H1 (cell line): ENCODE data around the gene PLA1A. TPM values are rescaled to one million over a fixed set of nuclear protein-coding genes. Genes with fewer than 3 reads are reported as not detected.

Experiments used
- CTCF ChIA-PET: fragments of 300-600 bp; sonication (Branson Sonifier 250); formaldehyde crosslinking; loops from one replicate; lab custom pipeline; 2021; ENCODE audit not compliant: partially characterized antibody; lab: Charles Lee
- POLR2A ChIA-PET: fragments of 300-600 bp; sonication (Branson Sonifier 250); formaldehyde crosslinking; loops from one replicate; lab custom pipeline; 2021; ENCODE audit warnings: inconsistent platforms; ENCODE audit not compliant: partially characterized antibody; lab: Charles Lee
- DNase-seq, 2 experiments: peaks; one replicate each; pipeline versions ENCODE4 v3.0.0 to v3.0.0-alpha.2; 2010 to 2022; ENCODE audit warnings: low spot score in 2 of 2, low read depth in 1 of 2, mixed read lengths in 1 of 2
- FAIRE-seq: peaks from 2 replicates; lab custom pipeline; 2011; peaks lifted over from hg19 to GRCh38; lab: Jason Lieb, UNC
- H2AFZ ChIP-seq: 2 replicates; pipeline ENCODE4 v1.8.1; 2012; ENCODE audit warnings: low read length, inconsistent platforms
- H2AK5ac ChIP-seq: 2 replicates; pipeline ENCODE4 v1.6.1; 2013; ENCODE audit warnings: low read depth, low read length
- H2BK120ac ChIP-seq: replicated peaks from 2 replicates; pipeline ENCODE3; 2013; ENCODE audit warnings: low read depth, low read length, inconsistent platforms
- H2BK12ac ChIP-seq: 2 replicates; pipeline ENCODE4 v1.6.1; 2013; ENCODE audit warnings: low read depth, low read length
- H2BK15ac ChIP-seq: 2 replicates; pipeline ENCODE4 v1.6.1; 2013; ENCODE audit warnings: low read length
- H2BK20ac ChIP-seq: 2 replicates; pipeline ENCODE4 v1.6.1; 2013; ENCODE audit warnings: low read length
- H2BK5ac ChIP-seq: 2 replicates; pipeline ENCODE4 v1.6.1; 2013; ENCODE audit warnings: low read depth, low read length
- H3K14ac ChIP-seq: 2 replicates; pipeline ENCODE4 v1.6.1; 2013; ENCODE audit warnings: inconsistent platforms; ENCODE audit not compliant: insufficient read length
- H3K18ac ChIP-seq: 2 replicates; pipeline ENCODE4 v1.6.1; 2013; ENCODE audit warnings: low read length; ENCODE audit errors: extremely low read depth
- H3K23ac ChIP-seq: 2 replicates; pipeline ENCODE4 v1.6.1; 2013; ENCODE audit warnings: inconsistent platforms; ENCODE audit not compliant: insufficient read length
- H3K23me2 ChIP-seq: 2 replicates; pipeline ENCODE4 v1.6.1; 2013; ENCODE audit warnings: low read depth, low read length
- H3K27ac ChIP-seq: 2 replicates; pipeline ENCODE4 v1.6.1; 2011; ENCODE audit warnings: low read depth, low read length, inconsistent platforms
- H3K27me3 ChIP-seq, 4 experiments: replicated peaks in 1 of 4; 1 replicate in 1 of 4; 2 replicates in 3 of 4; pipeline versions ENCODE4 v1.6.1 to v1.8.1; 2011 to 2013; ENCODE audit warnings: low read length in 3 of 4, mild to moderate bottlenecking in 3 of 4, inconsistent platforms in 2 of 4, mixed read lengths in 2 of 4, moderate library complexity in 1 of 4; ENCODE audit not compliant: control insufficient read depth in 3 of 4, insufficient read depth in 3 of 4; ENCODE audit errors: extremely low read depth in 1 of 4
- H3K36me3 ChIP-seq, 4 experiments: 2 replicates each; pipeline versions ENCODE4 v1.6.1 to v1.8.1; 2011 to 2013; ENCODE audit warnings: mild to moderate bottlenecking in 4 of 4, low read length in 3 of 4, moderate library complexity in 2 of 4, control low read depth in 1 of 4, inconsistent platforms in 1 of 4; ENCODE audit not compliant: insufficient read depth in 4 of 4, control insufficient read depth in 2 of 4
- H3K4ac ChIP-seq: replicated peaks from 2 replicates; pipeline ENCODE3; 2013; ENCODE audit warnings: low read length, low read depth, mixed read lengths, inconsistent platforms; ENCODE audit not compliant: insufficient read length
- H3K4me1 ChIP-seq, 4 experiments: replicated peaks in 1 of 4; 1 replicate in 1 of 4; 2 replicates in 3 of 4; pipeline versions ENCODE4 v1.6.1 to v1.8.1; 2011 to 2013; ENCODE audit warnings: low read length in 3 of 4, inconsistent platforms in 2 of 4, mixed read lengths in 1 of 4; ENCODE audit not compliant: insufficient read depth in 4 of 4, control insufficient read depth in 3 of 4
- H3K4me2 ChIP-seq, 2 experiments: 2 replicates each; pipeline versions ENCODE4 v1.6.1 to v1.8.1; 2011 to 2013; ENCODE audit warnings: low read depth in 2 of 2, low read length in 2 of 2, control low read depth in 1 of 2, inconsistent platforms in 1 of 2, mild to moderate bottlenecking in 1 of 2; ENCODE audit not compliant: insufficient read depth in 1 of 2
- H3K4me3 ChIP-seq, 4 experiments: fragments of 200-600, 300-600 bp in 1 of 4; sonication (generic), shearing (Covaris generic), sonication (Bioruptor Twin) in 1 of 4; 2 replicates each; pipeline versions ENCODE4 v1.5.1 to v1.8.1; 2011 to 2016; ENCODE audit warnings: low read length in 4 of 4, low read depth in 3 of 4, control low read depth in 2 of 4, inconsistent platforms in 2 of 4, mild to moderate bottlenecking in 2 of 4, mixed read lengths in 1 of 4, moderate library complexity in 1 of 4; ENCODE audit not compliant: insufficient read depth in 2 of 4; ENCODE audit errors: extremely low read depth in 1 of 4
- H3K56ac ChIP-seq: replicated peaks from 2 replicates; pipeline ENCODE3; 2013; ENCODE audit warnings: low read depth, mild to moderate bottlenecking, mixed read lengths, low read length, inconsistent platforms; ENCODE audit not compliant: insufficient read length
- H3K79me1 ChIP-seq: 2 replicates; pipeline ENCODE4 v1.6.1; 2013; ENCODE audit warnings: low read depth, low read length, control low read depth
- H3K79me2 ChIP-seq, 2 experiments: 2 replicates each; pipeline versions ENCODE4 v1.6.1 to v1.8.1; 2012 to 2013; ENCODE audit warnings: low read length in 2 of 2, mild to moderate bottlenecking in 2 of 2, inconsistent platforms in 1 of 2; ENCODE audit not compliant: insufficient read depth in 2 of 2, control insufficient read depth in 1 of 2
- H3K9ac ChIP-seq, 4 experiments: replicated peaks in 1 of 4; 1 replicate in 1 of 4; 2 replicates in 3 of 4; pipeline versions ENCODE4 v1.6.1 to v1.8.1; 2011 to 2013; ENCODE audit warnings: low read depth in 3 of 4, low read length in 3 of 4, control low read depth in 2 of 4, mild to moderate bottlenecking in 2 of 4, moderate library complexity in 2 of 4, inconsistent platforms in 1 of 4; ENCODE audit errors: extremely low read depth in 1 of 4
- H3K9me3 ChIP-seq, 2 experiments: 2 replicates each; pipeline versions ENCODE4 v1.6.1 to v1.8.1; 2012 to 2013; ENCODE audit warnings: mild to moderate bottlenecking in 2 of 2, moderate library complexity in 2 of 2, control low read depth in 1 of 2, inconsistent platforms in 1 of 2, low read depth in 1 of 2, low read length in 1 of 2, mixed read lengths in 1 of 2; ENCODE audit not compliant: insufficient read depth in 2 of 2
- H4K20me1 ChIP-seq, 2 experiments: replicated peaks in 1 of 2; 2 replicates each; pipeline versions ENCODE3 to v1.8.1; 2011 to 2013; ENCODE audit warnings: inconsistent platforms in 2 of 2, low read length in 2 of 2, mild to moderate bottlenecking in 1 of 2; ENCODE audit not compliant: insufficient read depth in 2 of 2, control insufficient read depth in 1 of 2
- H4K5ac ChIP-seq: 2 replicates; pipeline ENCODE4 v1.6.1; 2013; ENCODE audit warnings: low read length, low read depth, mixed read lengths, inconsistent platforms; ENCODE audit not compliant: insufficient read length
- H4K8ac ChIP-seq: 2 replicates; pipeline ENCODE4 v1.8.0; 2013; ENCODE audit warnings: mild to moderate bottlenecking, moderate library complexity, low read length, inconsistent platforms; ENCODE audit not compliant: insufficient read depth; ENCODE audit errors: extremely low read depth
- H4K91ac ChIP-seq: replicated peaks from 2 replicates; pipeline ENCODE3; 2013; ENCODE audit warnings: low read length, mixed read lengths, inconsistent platforms; ENCODE audit not compliant: insufficient read length
- BCL11A ChIP-seq, 2 experiments: IDR thresholded peaks; one replicate each; pipeline ENCODE4 v1.6.1; 2011; ENCODE audit warnings: low read depth in 2 of 2, low read length in 2 of 2, mild to moderate bottlenecking in 2 of 2
- BRCA1 ChIP-seq: IDR thresholded peaks from 2 replicates; pipeline ENCODE4 v1.6.1; 2012; ENCODE audit warnings: low read depth, low read length, improper control_type of control experiment
- CBX8 ChIP-seq: fragments of 300-800, 300-1000 bp; sonication (generic); IDR thresholded peaks from 2 replicates; pipeline ENCODE4 v1.7.1; 2016; ENCODE audit warnings: low read depth, low read length, borderline replicate concordance
- CEBPB ChIP-seq: IDR thresholded peaks from 2 replicates; pipeline ENCODE4 v1.6.1; 2012; ENCODE audit warnings: low read depth, low read length
- EGR1 ChIP-seq: IDR thresholded peaks from 2 replicates; pipeline ENCODE4 v1.6.1; 2011; ENCODE audit warnings: low read depth, low read length, borderline replicate concordance
- FOSL1 ChIP-seq: IDR thresholded peaks from 2 replicates; pipeline ENCODE4 v1.6.1; 2011; ENCODE audit warnings: mild to moderate bottlenecking, low read depth, low read length, moderate library complexity; ENCODE audit not compliant: insufficient read depth
- JUN ChIP-seq: IDR thresholded peaks from 2 replicates; pipeline ENCODE4 v1.6.1; 2011; ENCODE audit warnings: low read depth, mild to moderate bottlenecking, improper control_type of control experiment, low read length
- NRF1 ChIP-seq: IDR thresholded peaks from 2 replicates; pipeline ENCODE4 v1.6.1; 2011; ENCODE audit warnings: mild to moderate bottlenecking, low read depth, low read length, improper control_type of control experiment
- PHF8 ChIP-seq: fragments of 200-600 bp; sonication (generic); conservative IDR thresholded peaks from 2 replicates; pipeline ENCODE4 v1.7.1; 2012; ENCODE audit warnings: low read depth, mild to moderate bottlenecking, inconsistent platforms, low read length, moderate library complexity
- RAD21 ChIP-seq, 2 experiments: IDR thresholded peaks in 1 of 2; conservative IDR thresholded peaks in 1 of 2; 2 replicates each; pipeline ENCODE4 v1.6.1; 2011; ENCODE audit warnings: low read depth in 2 of 2, low read length in 2 of 2, improper control_type of control experiment in 1 of 2, inconsistent platforms in 1 of 2, mild to moderate bottlenecking in 1 of 2, moderate library complexity in 1 of 2
- SIRT6 ChIP-seq: IDR thresholded peaks from one replicate; pipeline ENCODE4 v1.7.1; 2012; ENCODE audit warnings: low read length, inconsistent platforms
- SP1 ChIP-seq: IDR thresholded peaks from 2 replicates; pipeline ENCODE4 v1.6.1; 2011; ENCODE audit warnings: low read depth, low read length
- SP2 ChIP-seq: IDR thresholded peaks from 2 replicates; pipeline ENCODE4 v1.6.1; 2012; ENCODE audit warnings: mild to moderate bottlenecking, low read length, inconsistent platforms
- SP4 ChIP-seq: IDR thresholded peaks from 2 replicates; pipeline ENCODE4 v1.6.1; 2012; ENCODE audit warnings: low read length, inconsistent platforms
- TAF7 ChIP-seq: optimal IDR thresholded peaks from 2 replicates; pipeline ENCODE3; 2011; ENCODE audit warnings: low read depth, mild to moderate bottlenecking, inconsistent platforms, low read length, moderate library complexity, borderline replicate concordance
- TBP ChIP-seq: IDR thresholded peaks from 2 replicates; pipeline ENCODE4 v1.6.1; 2011; ENCODE audit warnings: low read depth, low read length, improper control_type of control experiment
- WGBS, 2 experiments: shearing (Covaris generic) in 1 of 2; methylation state at CpG; one replicate each; pipeline versions ENCODE4 v1.1.6 to v1.1.7; 2013 to 2015; ENCODE audit warnings: low lambda C conversion rate in 2 of 2, mixed read lengths in 2 of 2, inconsistent platforms in 1 of 2, low coverage in 1 of 2, missing lambda C conversion rate in 1 of 2; ENCODE audit not compliant: insufficient replicate concordance in 2 of 2, insufficient coverage in 1 of 2, insufficient read length in 1 of 2; ENCODE audit errors: extremely low coverage in 1 of 2, missing lambda C conversion rate in 1 of 2; 5-methylcytosine and 5-hydroxymethylcytosine counted together
- polyA plus RNA-seq, 7 experiments: library from polyadenylated mRNA; depleted of rRNA in 3 of 7; stranded (reverse) in 5 of 7; unstranded in 2 of 7; fragments of >200 nt in 5 of 7; fragments of 200-250 nt in 2 of 7; gene quantifications; 1 replicate in 5 of 7; 2 replicates in 1 of 7; 4 replicates in 1 of 7; pipeline versions ENCODE4 v1.2.1 to v1.2.3, GENCODE V29; 2011 to 2013; ENCODE audit warnings: missing spikeins in 2 of 7, mixed read lengths in 2 of 7
- total RNA-seq: library from RNA; stranded (reverse); fragmentation: NEBNext Ultra II Directional; extraction: Animal tissue kit (Norgen Biotek cat#: 25700); gene quantifications from 2 replicates; pipeline ENCODE4 v1.2.1, GENCODE V29; 2021

Gene PLA1A
- total and polyA plus RNA-seq, 2 of the 8 experiments (the other 6 are each of a cell fraction or from before 2014, with no cell fraction given) = not detected

DNA sequence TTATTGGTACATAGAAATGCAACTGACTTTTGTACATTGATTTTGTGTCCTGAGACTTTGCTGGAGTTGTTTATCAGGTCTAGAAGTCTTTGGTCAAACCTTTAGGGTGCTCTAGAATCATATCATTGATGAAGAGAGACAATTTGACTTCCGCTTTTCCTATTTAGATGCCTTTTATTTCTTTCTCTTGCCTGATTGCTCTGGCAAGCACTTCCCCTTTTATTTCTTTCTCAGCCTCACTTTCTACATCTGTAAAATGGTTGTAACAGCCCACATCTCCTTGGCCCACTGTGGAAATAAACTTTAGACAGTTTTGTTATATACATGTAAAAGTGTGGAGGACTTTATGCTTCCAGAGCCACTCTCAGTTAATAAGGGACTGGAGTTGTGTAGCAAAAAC, 14.0 kb downstream of the PLA1A start:
- Histone ChIP-seq H4K91ac (no peak overlapping the region), H3K4ac (no peak overlapping the region), H3K23ac (no peak overlapping the region), H2BK5ac (no peak overlapping the region), H3K27me3 (no peaks in the 10 kb centered on the region), H2BK15ac (no peak overlapping the region), H2BK120ac (no peak overlapping the region), H2AK5ac (no peak overlapping the region), H2BK12ac (no peak overlapping the region), H3K79me1 (no peaks in the 10 kb centered on the region), H4K5ac (no peak overlapping the region), H4K8ac (no peak overlapping the region), H3K23me2 (no peaks in the 10 kb centered on the region), H2BK20ac (no peak overlapping the region), H3K9ac (no peak overlapping the region), H3K4me2 (no peak overlapping the region), H3K27ac (no peak overlapping the region), H3K4me1 (no peaks in the 10 kb centered on the region; a peak in 1 of 7 replicates), H3K36me3 (no peaks in the 10 kb centered on the region), H3K18ac (no peak overlapping the region), H2AFZ (no peak overlapping the region), H3K56ac (no peak overlapping the region), H4K20me1 (no peaks in the 10 kb centered on the region), H3K14ac (no peak overlapping the region), H3K9me3 (no peaks in the 10 kb centered on the region), H3K79me2 (no peaks in the 10 kb centered on the region), H3K4me3 (no peak overlapping the region)
- ChIA-PET POLR2A (no interaction called here), CTCF (interaction anchor here (0.6 to 1.1 kb wide), 2 partner anchors 70 to 79 kb away, joined by 3 to 4 read pairs; no protein-coding TSS in a partner anchor)
- DNase-seq (no peak), FAIRE-seq (no peak)
- WGBS, 2 experiments = 82% methylated on average over 1 of the region's 1 CpG; no CpG with 5 or more reads in 1 of the 2 experiments
- TF ChIP-seq PHF8 = no peak
- no peak for TF ChIP-seq SP2
- no peak for TF ChIP-seq NRF1
- TF ChIP-seq SIRT6 = no peak
- TF ChIP-seq TBP = no peak
- TF ChIP-seq BRCA1 = no peak
- TF ChIP-seq SP1 = no peak
- no peak for TF ChIP-seq EGR1
- TF ChIP-seq CEBPB = no peak
- no peak for TF ChIP-seq CBX8
- no peak for TF ChIP-seq BCL11A (IDR thresholded peaks at IDR 0.05; ENCODE audit: low read depth in 2 of 2, low read length in 2 of 2)
- TF ChIP-seq TAF7 = no peak
- no peak for TF ChIP-seq JUN
- no peak for TF ChIP-seq RAD21 (IDR thresholded peaks at IDR 0.05 in 1 of 2, conservative IDR thresholded peaks at IDR 0.05 in 1 of 2; ENCODE audit: low read depth in 2 of 2, low read length in 2 of 2)
- TF ChIP-seq FOSL1 = no peak
- TF ChIP-seq SP4 = no peak
